Measurements from ENCODE around the gene BLNK. TPM values are rescaled to one million over a fixed set of nuclear protein-coding genes. Genes with fewer than 3 reads are reported as not detected.

Gene BLNK
- total and polyA plus RNA-seq, 2 of the 13 experiments (the other 11 are each of a cell fraction or from before 2014, with no cell fraction given), result not detected

GRCh38 chr10:96230527-96230926, 40.8 kb downstream of the BLNK start:
- Histone ChIP-seq H3K36me3 (replicated peaks in 1 of 2; ENCODE audit: control insufficient read depth in 1 of 2, insufficient read depth in 2 of 2, low read length in 2 of 2) (no peaks in the 10 kb centered on the region), H2AFZ (ENCODE audit: low read length) (no peak overlapping the region), H4K20me1 (ENCODE audit: insufficient read depth, low read length) (no peaks in the 10 kb centered on the region), H3K9ac (ENCODE audit: insufficient read depth, low read depth, low read length) (no peak overlapping the region), H3K4me1 (ENCODE audit: insufficient read depth, low read length) (peaks cover 25% of the 10 kb centered on the region), H3K79me2 (ENCODE audit: insufficient read depth, low read length) (no peaks in the 10 kb centered on the region), H3K27ac (ENCODE audit: extremely low read length, insufficient read depth, low read length) (no peak overlapping the region), H3K4me3 (replicated peaks in 1 of 3; ENCODE audit: insufficient read depth in 1 of 3, low read depth in 2 of 3, low read length in 3 of 3) (no peak overlapping the region), H3K4me2 (ENCODE audit: low read depth, low read length) (no peak overlapping the region), H3K27me3 (ENCODE audit: control insufficient read depth in 1 of 2, insufficient read depth in 2 of 2, low read length in 2 of 2) (no peaks in the 10 kb centered on the region), H3K9me3 (ENCODE audit: low read length) (no peaks in the 10 kb centered on the region)
- no TSS peak for BruUV-seq (replicated peaks)
- ATAC-seq, result no peak
- POLR2A ChIA-PET, result no interaction called here
- intact Hi-C loops (cut with micrococcal nuclease; ENCODE audit: unreplicated experiment) (no loop called here), in situ Hi-C loops (cut with HindIII; ENCODE audit: extremely low pct_ligation_motif_present, low pct_unique_long_range_greater_than_20kb) (no loop called here)
- DNase-seq (ENCODE audit: low spot score), result no peak
- CTCF ChIA-PET (ENCODE audit: low intra/inter-chr PET ratio, low total read pairs), result no interaction called here
- FAIRE-seq, result no peak
- TF ChIP-seq MLXIP (CRISPR knock-in tag; IDR thresholded peaks at IDR 0.05; ENCODE audit: borderline replicate concordance), result no peak
- no peak for TF ChIP-seq PHF8 (CRISPR knock-in tag; IDR thresholded peaks at IDR 0.05)
- TF ChIP-seq RARA (CRISPR knock-in tag; IDR thresholded peaks at IDR 0.05), result no peak
- TF ChIP-seq MLLT10 (CRISPR knock-in tag; IDR thresholded peaks at IDR 0.05), result no peak
- TF ChIP-seq ZNF24 (IDR thresholded peaks at IDR 0.05), result no peak
- WGBS (ENCODE audit: low lambda C conversion rate), result 57% methylated on average over 2 of the region's 6 CpGs

DNA sequence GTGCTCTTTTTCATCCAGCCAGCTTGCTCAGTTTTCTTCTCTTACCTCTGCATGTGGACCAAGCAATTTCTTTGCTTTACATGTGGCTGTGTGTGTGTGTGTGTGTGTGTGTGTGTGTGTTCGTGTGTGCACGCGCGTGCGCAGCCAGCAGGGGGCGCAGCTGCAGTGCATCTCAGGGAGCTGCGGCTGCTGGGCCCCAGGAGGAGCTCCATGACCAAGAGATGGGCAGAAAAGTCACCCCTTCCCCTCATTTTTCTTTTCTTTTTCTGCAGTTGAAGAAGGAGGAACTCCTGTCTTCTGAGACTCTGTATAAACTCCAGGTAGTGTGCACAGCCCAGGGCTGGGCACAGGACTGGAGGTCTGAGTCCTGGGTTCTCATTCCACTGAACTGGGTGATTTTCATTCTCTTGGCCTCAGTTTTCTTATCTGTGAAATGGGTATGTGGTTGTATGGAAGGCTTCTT, 41.8 kb downstream of the BLNK start:
- peak; percentile 58 for DNase-seq (ENCODE audit: low spot score)
- H4K20me1 ChIP-seq (ENCODE audit: insufficient read depth, low read length), result no peaks in the 10 kb centered on the region
- 0 out of 2 replicates have a peak overlapping the region, but pooled peaks have one; percentile 16 for H3K4me2 ChIP-seq (ENCODE audit: low read depth, low read length)
- no peaks in the 10 kb centered on the region for H3K79me2 ChIP-seq (ENCODE audit: insufficient read depth, low read length)
- CTCF ChIA-PET (ENCODE audit: low intra/inter-chr PET ratio, low total read pairs), result interaction anchor here (1.2 to 1.7 kb wide), 3 partner anchors 64 to 212 kb away, joined by 4 to 16 read pairs (median 5); no protein-coding TSS in a partner anchor
- 0% methylated on average over 7 of the region's 7 CpGs for WGBS (ENCODE audit: low lambda C conversion rate)
- in situ Hi-C loops (cut with HindIII; ENCODE audit: extremely low pct_ligation_motif_present, low pct_unique_long_range_greater_than_20kb), result loop anchor here (5.0 kb wide), 1 partner anchor 68 kb away; no protein-coding TSS in a partner anchor
- no peak overlapping the region for H3K4me3 ChIP-seq (replicated peaks in 1 of 3; ENCODE audit: insufficient read depth in 1 of 3, low read depth in 2 of 3, low read length in 3 of 3)
- no peak for FAIRE-seq
- no peak overlapping the region for H3K9ac ChIP-seq (ENCODE audit: insufficient read depth, low read depth, low read length)
- BruUV-seq (replicated peaks), result no TSS peak
- no peaks in the 10 kb centered on the region for H3K36me3 ChIP-seq (replicated peaks in 1 of 2; ENCODE audit: control insufficient read depth in 1 of 2, insufficient read depth in 2 of 2, low read length in 2 of 2)
- no peak overlapping the region for H2AFZ ChIP-seq (ENCODE audit: low read length)
- intact Hi-C loops (cut with micrococcal nuclease; ENCODE audit: unreplicated experiment), result loop anchor here (1.0 kb wide), 2 partner anchors 64 to 212 kb away; no protein-coding TSS in a partner anchor
- peaks cover 18% of the 10 kb centered on the region for H3K4me1 ChIP-seq (ENCODE audit: insufficient read depth, low read length)
- POLR2A ChIA-PET, result interaction anchor here (1.0 kb wide), 1 partner anchor 140 kb away, joined by 4 read pairs; no protein-coding TSS in a partner anchor
- H3K27ac ChIP-seq (ENCODE audit: extremely low read length, insufficient read depth, low read length), result peak overlapping the region; percentile 42
- peak; percentile 72 for ATAC-seq
- H3K9me3 ChIP-seq (ENCODE audit: low read length), result no peaks in the 10 kb centered on the region
- no peaks in the 10 kb centered on the region for H3K27me3 ChIP-seq (ENCODE audit: control insufficient read depth in 1 of 2, insufficient read depth in 2 of 2, low read length in 2 of 2)
- TF ChIP-seq, protein P1, sequence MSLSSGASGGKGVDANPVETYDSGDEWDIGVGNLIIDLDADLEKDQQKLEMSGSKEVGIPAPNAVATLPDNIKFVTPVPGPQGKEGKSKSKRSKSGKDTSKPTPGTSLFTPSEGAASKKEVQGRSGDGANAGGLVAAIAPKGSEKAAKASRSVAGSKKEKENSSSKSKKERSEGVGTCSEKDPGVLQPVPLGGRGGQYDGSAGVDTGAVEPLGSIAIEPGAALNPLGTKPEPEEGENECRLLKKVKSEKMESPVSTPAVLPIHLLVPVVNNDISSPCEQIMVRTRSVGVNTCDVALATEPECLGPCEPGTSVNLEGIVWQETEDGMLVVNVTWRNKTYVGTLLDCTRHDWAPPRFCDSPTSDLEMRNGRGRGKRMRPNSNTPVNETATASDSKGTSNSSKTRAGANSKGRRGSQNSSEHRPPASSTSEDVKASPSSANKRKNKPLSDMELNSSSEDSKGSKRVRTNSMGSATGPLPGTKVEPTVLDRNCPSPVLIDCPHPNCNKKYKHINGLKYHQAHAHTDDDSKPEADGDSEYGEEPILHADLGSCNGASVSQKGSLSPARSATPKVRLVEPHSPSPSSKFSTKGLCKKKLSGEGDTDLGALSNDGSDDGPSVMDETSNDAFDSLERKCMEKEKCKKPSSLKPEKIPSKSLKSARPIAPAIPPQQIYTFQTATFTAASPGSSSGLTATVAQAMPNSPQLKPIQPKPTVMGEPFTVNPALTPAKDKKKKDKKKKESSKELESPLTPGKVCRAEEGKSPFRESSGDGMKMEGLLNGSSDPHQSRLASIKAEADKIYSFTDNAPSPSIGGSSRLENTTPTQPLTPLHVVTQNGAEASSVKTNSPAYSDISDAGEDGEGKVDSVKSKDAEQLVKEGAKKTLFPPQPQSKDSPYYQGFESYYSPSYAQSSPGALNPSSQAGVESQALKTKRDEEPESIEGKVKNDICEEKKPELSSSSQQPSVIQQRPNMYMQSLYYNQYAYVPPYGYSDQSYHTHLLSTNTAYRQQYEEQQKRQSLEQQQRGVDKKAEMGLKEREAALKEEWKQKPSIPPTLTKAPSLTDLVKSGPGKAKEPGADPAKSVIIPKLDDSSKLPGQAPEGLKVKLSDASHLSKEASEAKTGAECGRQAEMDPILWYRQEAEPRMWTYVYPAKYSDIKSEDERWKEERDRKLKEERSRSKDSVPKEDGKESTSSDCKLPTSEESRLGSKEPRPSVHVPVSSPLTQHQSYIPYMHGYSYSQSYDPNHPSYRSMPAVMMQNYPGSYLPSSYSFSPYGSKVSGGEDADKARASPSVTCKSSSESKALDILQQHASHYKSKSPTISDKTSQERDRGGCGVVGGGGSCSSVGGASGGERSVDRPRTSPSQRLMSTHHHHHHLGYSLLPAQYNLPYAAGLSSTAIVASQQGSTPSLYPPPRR (CRISPR knock-in tag; IDR thresholded peaks at IDR 0.05; ENCODE audit: borderline replicate concordance), result no peak
- no peak for TF ChIP-seq ISL2 (CRISPR knock-in tag; IDR thresholded peaks at IDR 0.05)
- no peak for TF ChIP-seq BCL3 (CRISPR knock-in tag; IDR thresholded peaks at IDR 0.05)
- TF ChIP-seq ZNF607 (CRISPR knock-in tag; IDR thresholded peaks at IDR 0.05; ENCODE audit: borderline replicate concordance), result no peak
- no peak for TF ChIP-seq RARA (CRISPR knock-in tag; IDR thresholded peaks at IDR 0.05)
